ENCODE results near the gene POLR2J2.
A peak's percentile ranks its signal among the peaks of the same experiment; 100 is the strongest.
"Not testable (repeated sequence)": the region's sequence is repeated elsewhere in the genome, so short reads cannot be mapped to it uniquely, and the experiment has no call there.

POLR2J2 gene

GRCh38 chr7:102671956-102672307, 469 bp upstream of the POLR2J2 start:
- not testable (repeated sequence) for DNase-seq (ENCODE audit: low spot score)

DNA sequence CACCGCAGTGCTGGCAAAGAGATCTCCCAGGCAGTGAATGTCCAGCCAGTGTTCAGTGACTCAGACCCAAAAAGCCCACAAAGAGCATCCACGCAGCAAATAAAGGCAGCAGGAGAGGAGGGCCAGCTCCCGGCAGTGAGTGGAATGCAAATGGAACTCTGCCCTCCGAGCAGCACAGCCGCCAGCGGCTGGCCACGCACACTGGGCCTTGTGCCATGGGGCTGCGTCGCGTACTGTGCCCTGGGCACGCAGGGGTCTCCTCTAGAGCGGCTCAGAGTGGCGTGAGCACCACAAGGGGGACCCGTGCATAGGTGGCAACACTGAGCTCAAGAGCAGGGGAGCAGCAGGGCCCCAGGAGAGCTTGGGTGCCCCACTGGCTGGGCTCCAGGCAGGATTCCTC, 3.9 kb downstream of the POLR2J2 start:
- not testable (repeated sequence) for DNase-seq (ENCODE audit: low spot score)

- DNase-seq (ENCODE audit: low spot score) = not testable (repeated sequence)
These were observed 4.6 kb downstream of the POLR2J2 start for GRCh38 chr7:102666850-102667249.

GRCh38 chr7:102664765-102665164, 6.7 kb downstream of the POLR2J2 start:
- DNase-seq (ENCODE audit: low spot score) = not testable (repeated sequence)

DNA sequence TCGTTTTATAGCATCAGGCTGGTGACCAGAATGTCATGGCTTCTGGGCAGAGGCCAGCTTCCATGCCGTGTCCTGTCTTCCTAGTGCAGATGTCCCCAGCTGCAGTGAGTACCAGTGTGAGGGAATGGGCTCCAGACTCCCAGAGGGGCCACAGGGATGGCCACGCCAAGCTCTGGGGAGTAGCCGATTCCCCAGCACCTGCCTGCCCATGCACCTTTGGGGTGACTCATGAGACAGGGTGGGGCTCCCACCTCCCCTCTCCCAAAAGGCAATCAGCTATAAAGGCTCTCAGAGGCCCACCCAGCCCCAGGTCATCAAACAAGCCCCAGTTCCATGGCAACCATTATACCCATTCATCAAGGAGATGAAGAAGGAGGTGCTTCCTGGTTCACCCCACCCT, 21.5 kb downstream of the POLR2J2 start, which contains the start of gene SPDYE2B:
Gene SPDYE2B (plus strand): TSS at position 396 of the 400 bp plus-strand sequence. CDS start 2,030 bp downstream, outside the sequence.
- not testable (repeated sequence) for DNase-seq (ENCODE audit: low spot score)

- not testable (repeated sequence) for DNase-seq (ENCODE audit: low spot score)
These were observed 23.6 kb downstream of the POLR2J2 start for GRCh38 chr7:102647813-102648212.

- DNase-seq (ENCODE audit: low spot score) = not testable (repeated sequence)
These were observed 28.1 kb downstream of the POLR2J2 start for GRCh38 chr7:102643404-102643803.

GRCh38 chr7:102642691-102643090, 28.8 kb downstream of the POLR2J2 start, which contains the start of gene UPK3BL1:
UPK3BL1 (minus strand) TSS chr7:102642791; CDS start chr7:102642741, 50 bp downstream.
- DNase-seq (ENCODE audit: low spot score) = not testable (repeated sequence)

DNA sequence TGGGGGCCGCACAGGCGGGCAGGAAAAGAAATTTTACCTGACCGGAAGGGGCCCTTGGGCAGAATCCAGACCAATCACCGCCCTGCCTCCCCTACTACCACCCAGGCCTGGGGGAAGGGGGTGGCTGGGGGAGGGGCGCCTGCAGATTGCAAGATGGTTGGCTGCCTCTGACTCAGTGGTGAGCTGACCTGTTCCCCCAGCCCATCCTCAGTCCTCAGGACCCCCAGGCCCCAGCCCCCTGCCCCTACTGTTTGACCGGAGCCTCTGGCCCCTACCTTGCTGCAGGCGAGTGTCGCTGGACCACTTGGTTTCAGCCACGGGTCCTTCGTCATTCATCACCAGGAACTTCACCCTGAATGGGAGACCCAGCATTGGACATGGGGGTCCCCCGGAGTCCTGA, 32.6 kb downstream of the POLR2J2 start:
- peak; percentile 12 for DNase-seq (ENCODE audit: low spot score)

GRCh38 chr7:102636956-102637355, 34.5 kb downstream of the POLR2J2 start:
- DNase-seq (ENCODE audit: low spot score) = not testable (repeated sequence)

- DNase-seq (ENCODE audit: low spot score) = not testable (repeated sequence)
These were observed 36.1 kb downstream of the POLR2J2 start for GRCh38 chr7:102635354-102635753.

- not testable (repeated sequence) for DNase-seq (ENCODE audit: low spot score)
These were observed 37.2 kb downstream of the POLR2J2 start for GRCh38 chr7:102634299-102634698.

GRCh38 chr7:102630622-102631021, 40.8 kb downstream of the POLR2J2 start:
- not testable (repeated sequence) for DNase-seq (ENCODE audit: low spot score)

GRCh38 chr7:102627271-102627904, 44.1 kb downstream of the POLR2J2 start:
- DNase-seq (ENCODE audit: low spot score) = not testable (repeated sequence)

DNA sequence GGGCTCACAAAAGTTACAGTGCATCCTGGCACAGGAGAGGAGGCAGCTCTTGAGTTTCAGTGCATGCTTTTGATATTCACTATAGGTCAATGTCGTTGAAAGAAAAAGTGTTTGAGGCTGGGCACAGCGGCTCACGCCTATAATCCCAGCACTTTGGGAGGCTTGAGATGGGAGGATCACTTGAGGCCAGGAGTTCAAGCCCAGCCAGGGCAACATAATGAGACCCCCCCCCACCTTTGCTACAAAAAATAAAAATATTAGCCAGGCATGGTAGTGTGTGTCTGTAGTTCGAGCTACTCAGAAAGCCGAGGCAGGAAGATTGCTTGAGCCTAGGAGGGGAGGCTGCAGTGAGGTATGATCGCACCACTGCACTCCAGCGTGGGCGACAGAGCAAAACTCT, 53.3 kb downstream of the POLR2J2 start:
- peak; percentile 6 for DNase-seq (ENCODE audit: low spot score)

DNA sequence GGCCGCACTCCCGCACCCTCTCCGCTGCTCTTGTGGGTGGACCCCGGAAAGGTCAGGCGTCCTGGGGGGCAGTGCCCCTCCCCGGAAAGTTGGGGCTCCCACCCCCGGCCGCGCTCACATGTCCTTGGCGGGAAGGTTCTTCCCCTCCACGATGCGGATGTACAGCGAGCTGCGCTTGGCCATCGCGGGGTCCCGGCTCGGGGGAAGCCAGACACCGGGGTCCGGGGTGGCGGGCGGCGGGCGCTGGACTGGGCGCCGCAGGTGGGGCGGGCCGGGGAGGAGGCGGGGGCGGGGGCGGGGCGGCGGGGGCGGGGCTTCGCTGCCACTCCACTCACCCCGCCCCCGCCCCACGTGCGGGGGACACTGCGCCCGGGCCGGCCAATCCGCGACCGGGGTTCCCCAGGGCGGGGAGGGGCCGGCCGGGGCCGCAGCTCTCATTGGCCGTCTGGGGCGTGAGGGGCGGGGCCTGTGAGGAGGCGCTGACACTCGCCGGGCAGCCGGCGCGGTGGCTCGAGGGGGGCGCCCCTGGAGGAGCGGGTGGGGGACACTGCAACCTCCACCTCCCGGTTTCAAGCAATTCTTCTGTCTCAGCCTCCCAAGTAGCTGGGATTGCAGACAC, 54.8 kb downstream of the POLR2J2 start, which contains the start of gene RASA4:
Gene RASA4 (minus strand): TSS at position 250 of the 619 bp plus-strand sequence. CDS start 67 bp downstream, at position 183.
- not testable (repeated sequence) for DNase-seq (ENCODE audit: low spot score)
